Brain microvascular endothelial cell (primary cell): ENCODE measurements around the gene COL12A1.

Experiments
- DNase-seq: peaks from one replicate; pipeline ENCODE4 v3.0.0-alpha.2; 2020
- H3K27ac ChIP-seq: fragments of 250-450 bp; sonication (Bioruptor Pico); 2 replicates; pipeline ENCODE4 v1.5.1; 2020; ENCODE audit warnings: mild to moderate bottlenecking, moderate library complexity
- H3K27me3 ChIP-seq: fragments of 250-450 bp; sonication (Bioruptor Pico); replicated peaks from 2 replicates; pipeline ENCODE4 v1.5.1; 2020; ENCODE audit warnings: mild to moderate bottlenecking
- H3K36me3 ChIP-seq: fragments of 250-450 bp; sonication (Bioruptor Pico); replicated peaks from 2 replicates; pipeline ENCODE4 v1.5.1; 2020; ENCODE audit warnings: mild to moderate bottlenecking
- H3K4me3 ChIP-seq: 2 replicates; pipeline ENCODE4 v1.5.1; 2011; ENCODE audit warnings: low read depth, mild to moderate bottlenecking, control low read depth, low read length, moderate library complexity
- in situ Hi-C: cut with HindIII; loops from 2 replicates; pipeline ENCODE4 v1.10.0; 2017; ENCODE audit warnings: low sequenced_read_pairs, low pct_ligation_motif_present
- TF ChIP-seq, protein P1 (sequence below): IDR thresholded peaks from 2 replicates; pipeline ENCODE4 v1.5.1; 2011; ENCODE audit warnings: low read depth, mild to moderate bottlenecking, moderate library complexity, low read length, control low read depth, inconsistent platforms; ENCODE audit errors: missing control alignments

The COL12A1 gene

DNA sequence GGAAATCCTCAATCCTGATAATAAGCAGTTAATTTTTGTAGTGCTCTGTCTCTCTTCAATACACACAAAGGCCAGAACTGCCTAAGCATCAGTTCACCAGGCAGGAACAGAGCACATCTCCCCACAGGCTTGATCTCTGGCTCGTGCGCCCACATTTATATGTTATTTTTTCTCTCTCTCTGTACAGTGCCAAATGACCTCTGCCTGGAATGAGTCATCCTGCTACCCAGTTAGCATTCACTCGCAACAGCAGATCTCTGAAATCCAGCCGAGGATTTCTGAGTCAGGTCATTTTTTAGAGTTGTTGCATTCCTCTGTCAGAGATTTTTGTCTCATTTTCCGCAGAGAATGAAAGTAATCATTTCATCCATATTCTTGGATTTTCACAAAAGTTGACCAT, 107.1 kb downstream of the COL12A1 start:
- H3K27ac ChIP-seq, result peak overlapping the region; percentile 70
- peak; percentile 98 for DNase-seq
- H3K27me3 ChIP-seq, result no peaks in the 10 kb centered on the region
- TF ChIP-seq, protein P1, sequence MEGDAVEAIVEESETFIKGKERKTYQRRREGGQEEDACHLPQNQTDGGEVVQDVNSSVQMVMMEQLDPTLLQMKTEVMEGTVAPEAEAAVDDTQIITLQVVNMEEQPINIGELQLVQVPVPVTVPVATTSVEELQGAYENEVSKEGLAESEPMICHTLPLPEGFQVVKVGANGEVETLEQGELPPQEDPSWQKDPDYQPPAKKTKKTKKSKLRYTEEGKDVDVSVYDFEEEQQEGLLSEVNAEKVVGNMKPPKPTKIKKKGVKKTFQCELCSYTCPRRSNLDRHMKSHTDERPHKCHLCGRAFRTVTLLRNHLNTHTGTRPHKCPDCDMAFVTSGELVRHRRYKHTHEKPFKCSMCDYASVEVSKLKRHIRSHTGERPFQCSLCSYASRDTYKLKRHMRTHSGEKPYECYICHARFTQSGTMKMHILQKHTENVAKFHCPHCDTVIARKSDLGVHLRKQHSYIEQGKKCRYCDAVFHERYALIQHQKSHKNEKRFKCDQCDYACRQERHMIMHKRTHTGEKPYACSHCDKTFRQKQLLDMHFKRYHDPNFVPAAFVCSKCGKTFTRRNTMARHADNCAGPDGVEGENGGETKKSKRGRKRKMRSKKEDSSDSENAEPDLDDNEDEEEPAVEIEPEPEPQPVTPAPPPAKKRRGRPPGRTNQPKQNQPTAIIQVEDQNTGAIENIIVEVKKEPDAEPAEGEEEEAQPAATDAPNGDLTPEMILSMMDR, result no peak
- peaks cover 6% of the 10 kb centered on the region for H3K36me3 ChIP-seq
- in situ Hi-C loops, result no loop called here
- no peak overlapping the region for H3K4me3 ChIP-seq

GRCh38 chr6:75096966-75097365, 108.9 kb downstream of the COL12A1 start:
- Histone ChIP-seq H3K27ac (no peak overlapping the region), H3K36me3 (peaks cover 6% of the 10 kb centered on the region), H3K4me3 (no peak overlapping the region), H3K27me3 (no peaks in the 10 kb centered on the region)
- TF ChIP-seq, protein P1, result no peak
- in situ Hi-C loops, result no loop called here
- no peak for DNase-seq

DNA sequence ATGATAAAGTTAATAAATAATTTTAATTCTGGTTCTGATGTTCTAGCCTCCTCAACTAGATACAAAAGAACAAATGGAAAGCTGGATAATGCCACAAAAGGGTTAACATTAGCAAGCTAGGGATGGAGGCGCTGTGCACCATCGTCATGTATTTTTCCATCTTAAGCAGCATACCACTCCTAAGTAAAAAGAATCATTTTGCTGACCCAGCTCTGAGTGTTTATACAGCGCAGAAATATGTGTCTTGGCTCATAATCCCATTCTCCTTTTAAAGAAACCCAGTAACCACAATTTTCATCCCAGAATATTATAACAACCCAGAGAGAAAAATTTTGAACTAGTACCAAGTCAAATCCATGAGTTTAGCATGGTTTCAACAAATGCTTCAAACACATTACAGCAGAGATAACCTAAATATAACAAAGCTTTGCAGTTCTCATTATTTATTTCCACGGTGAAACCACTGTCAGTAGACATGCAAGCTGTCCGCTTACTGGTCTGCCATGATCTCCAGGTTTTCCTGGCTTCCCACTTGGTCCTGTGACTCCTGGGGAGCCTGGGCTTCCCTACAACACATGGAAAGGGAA, 111.1 kb downstream of the COL12A1 start:
- TF ChIP-seq, protein P1, result peak; percentile 42
- H3K36me3 ChIP-seq, result peaks cover 3% of the 10 kb centered on the region
- no peak overlapping the region for H3K4me3 ChIP-seq
- H3K27me3 ChIP-seq, result no peaks in the 10 kb centered on the region
- H3K27ac ChIP-seq, result peak overlapping the region; percentile 51
- in situ Hi-C loops, result no loop called here
- peak; percentile 85 for DNase-seq

GRCh38 chr6:75091467-75092190, 114.2 kb downstream of the COL12A1 start:
- Histone ChIP-seq H3K27me3 (no peaks in the 10 kb centered on the region), H3K4me3 (no peak overlapping the region), H3K36me3 (peaks cover 10% of the 10 kb centered on the region), H3K27ac (no peak overlapping the region)
- in situ Hi-C loops, result no loop called here
- DNase-seq, result no peak
- TF ChIP-seq, protein P1, result no peak

DNA sequence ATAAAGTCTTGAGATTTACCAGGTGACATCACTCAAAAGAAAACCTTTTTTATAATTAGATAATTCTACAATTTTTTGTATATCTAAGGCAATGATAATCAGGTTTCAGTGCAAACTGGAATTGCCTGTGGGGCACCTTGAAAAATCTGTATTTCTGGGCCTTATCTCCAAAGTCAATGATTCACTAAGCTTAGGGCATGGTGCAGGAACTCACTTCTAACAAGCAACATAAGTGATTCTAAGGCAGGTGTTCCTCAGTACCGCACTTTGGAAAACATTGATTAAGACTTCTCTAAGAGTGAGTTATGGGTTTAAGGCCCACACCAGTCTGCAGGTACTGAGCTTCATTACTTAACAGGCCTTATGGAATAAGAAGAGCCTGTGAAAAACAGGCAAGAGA, 115.3 kb downstream of the COL12A1 start:
- no peak overlapping the region for H3K27ac ChIP-seq
- H3K4me3 ChIP-seq, result no peak overlapping the region
- DNase-seq, result no peak
- TF ChIP-seq, protein P1, result no peak
- in situ Hi-C loops, result no loop called here
- no peaks in the 10 kb centered on the region for H3K27me3 ChIP-seq
- H3K36me3 ChIP-seq, result peaks cover 12% of the 10 kb centered on the region
